ENCODE data around the gene NEK4.
A peak's percentile ranks its signal among the peaks of the same experiment; 100 is the strongest.

The NEK4 gene

DNA sequence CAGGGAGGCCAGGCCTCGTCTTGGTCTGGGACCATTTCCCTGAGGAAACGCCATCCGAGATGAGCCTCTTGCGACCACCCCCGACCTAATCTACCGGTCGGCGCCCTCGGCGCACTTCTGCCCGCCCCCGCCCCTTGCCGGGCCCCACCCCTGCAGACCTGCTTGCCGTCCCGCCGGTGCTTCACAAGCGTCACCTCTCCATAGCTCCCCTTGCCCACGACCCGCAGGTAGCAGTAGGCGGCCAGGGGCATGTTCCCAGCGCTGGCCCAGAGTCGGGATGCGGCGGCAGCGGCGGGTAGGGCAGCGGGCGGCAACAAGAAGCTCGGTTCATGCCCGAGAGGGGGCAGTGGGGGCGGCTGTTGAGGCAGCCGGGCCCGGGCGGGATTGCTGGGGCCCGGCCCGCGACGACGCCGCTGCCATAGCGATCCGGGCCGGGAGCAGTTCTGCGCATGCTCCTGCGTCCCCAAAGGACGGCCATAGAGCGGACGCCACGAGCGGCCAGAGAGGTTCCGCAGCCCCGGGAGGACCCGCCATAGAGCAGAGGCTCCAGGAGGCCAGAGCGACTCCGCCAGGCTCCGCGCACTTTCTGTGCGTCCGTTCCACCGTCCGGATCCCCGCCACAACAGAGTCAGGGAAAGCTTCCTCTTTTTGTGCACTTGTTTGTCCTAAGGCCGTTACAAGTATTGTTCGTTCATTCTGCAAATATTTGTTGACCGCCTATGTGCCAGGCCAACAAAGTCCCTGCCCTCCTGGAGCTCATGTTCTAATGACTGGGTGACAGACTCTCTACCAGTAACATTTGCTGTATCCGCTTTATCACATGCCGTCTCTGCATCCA is at the start of gene NEK4:
TSS of gene NEK4 (minus strand) at position 445 of the 838 bp plus-strand sequence. CDS start at position 251, 194 bp downstream.
- peak; percentile 94 for DNase-seq

GRCh38 chr3:52819936-52820335 is 49.2 kb upstream of the NEK4 start:
- DNase-seq = no peak

GRCh38 chr3:52817860-52818259 is 47.1 kb upstream of the NEK4 start:
- no peak for DNase-seq

DNA sequence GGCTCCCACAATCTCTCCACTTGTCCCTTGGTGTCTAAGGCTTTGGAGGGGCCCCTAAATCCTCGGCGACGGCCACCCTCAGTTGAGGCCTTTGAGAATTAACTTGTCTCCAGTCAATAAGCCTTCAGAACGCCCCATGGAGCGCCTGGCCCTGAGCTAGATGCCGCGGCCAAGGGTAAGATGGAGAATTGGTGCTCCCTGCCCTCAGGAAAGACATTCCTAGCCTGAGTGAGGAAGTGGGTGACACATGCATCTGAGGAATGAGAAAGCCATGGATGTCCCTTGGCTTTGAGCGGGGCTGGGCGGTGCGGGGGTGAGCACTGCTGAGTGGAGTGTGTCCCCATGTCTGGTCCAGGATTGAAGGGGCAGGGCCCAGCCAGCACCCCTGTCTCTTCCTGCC is 46.5 kb upstream of the NEK4 start:
- no peak for DNase-seq

DNA sequence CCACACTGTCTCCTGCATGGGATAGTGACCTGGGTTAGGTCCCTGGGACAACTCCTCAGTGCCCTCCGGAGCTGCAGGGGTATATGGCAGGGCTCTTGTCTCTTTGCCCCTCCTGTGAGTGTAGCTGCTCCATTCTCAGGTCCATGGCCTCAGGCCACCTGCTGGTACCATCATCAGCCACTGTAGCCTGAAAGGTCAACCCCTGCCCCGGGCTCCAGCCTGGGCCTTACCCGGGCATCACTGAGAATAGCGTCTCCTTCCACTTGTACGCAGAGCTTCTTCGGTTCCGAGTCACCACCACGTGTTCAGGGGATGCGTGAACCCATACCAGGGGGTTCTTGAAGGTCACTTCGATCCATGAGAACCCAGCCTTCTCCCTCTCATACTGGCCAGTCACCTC is 45.9 kb upstream of the NEK4 start:
- DNase-seq = no peak

GRCh38 chr3:52816199-52816598 is 45.5 kb upstream of the NEK4 start:
- no peak for DNase-seq

DNA sequence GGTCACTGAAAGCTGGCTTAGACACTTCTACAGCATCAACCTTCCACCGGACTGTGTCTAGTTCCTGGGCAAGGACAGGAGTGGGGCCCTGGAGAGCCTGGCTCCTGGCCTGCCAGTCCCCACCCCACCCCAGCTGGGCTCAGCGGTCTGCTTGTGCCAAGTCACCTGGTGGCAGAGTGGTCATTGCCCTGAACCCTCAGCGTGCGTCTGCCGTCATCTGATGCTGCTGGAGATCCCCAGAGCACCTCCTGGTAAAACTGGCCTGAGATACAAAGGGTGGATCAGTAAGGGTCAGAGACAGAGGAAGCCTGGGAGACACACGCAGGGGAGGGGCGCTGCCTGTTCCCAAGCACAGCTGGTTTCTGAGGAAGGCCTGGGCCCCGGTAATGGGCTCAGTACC is 43.1 kb upstream of the NEK4 start:
- DNase-seq = no peak

DNA sequence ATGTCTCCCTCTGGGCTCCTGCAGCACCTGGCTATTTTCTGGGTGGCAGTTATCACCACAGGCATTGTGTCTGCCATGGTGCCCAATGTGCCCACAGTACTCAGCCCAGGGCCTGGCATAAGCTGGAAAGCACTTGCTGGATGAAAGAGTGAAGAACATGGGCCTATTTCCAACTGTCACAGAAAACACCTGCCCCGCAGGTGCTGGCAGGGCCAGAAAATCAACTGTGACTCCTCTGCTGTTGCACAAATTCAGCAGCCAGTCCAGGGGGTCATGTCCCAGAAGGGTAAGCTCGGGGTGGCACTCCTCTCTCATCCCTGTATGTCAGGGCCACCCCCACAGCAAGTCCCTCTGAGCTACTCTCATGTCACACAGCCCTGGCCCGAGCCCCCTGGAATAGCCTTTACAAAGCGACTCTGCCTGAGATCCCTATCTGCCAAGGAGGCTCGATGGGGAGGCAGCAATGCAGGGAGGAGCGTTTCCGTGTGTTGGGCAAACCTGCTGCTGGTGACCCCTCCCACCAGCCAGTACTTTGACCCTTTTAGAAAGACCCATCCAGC is 40.8 kb upstream of the NEK4 start:
- DNase-seq = no peak

- no peak for DNase-seq
Measured at GRCh38 chr3:52810923-52811322, 40.2 kb upstream of the NEK4 start.

GRCh38 chr3:52809662-52810377 is 39.1 kb upstream of the NEK4 start:
- no peak for DNase-seq

DNA sequence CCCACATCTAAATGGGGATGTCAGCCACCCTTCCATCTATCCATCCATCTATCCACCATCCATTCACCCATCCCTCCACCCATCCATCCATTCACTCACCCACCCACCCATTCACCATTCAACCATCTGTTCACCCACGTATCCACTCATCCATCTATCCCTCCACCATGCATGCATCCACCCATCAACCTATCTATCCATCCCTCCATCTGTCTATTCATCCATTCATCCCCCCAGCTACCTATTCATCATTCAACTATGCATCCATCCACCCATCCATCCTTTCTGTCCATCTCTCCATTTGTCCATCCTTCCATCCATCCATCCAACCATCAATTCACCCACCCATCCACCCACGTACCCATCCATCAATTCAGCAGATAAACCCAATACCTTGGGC is 38.4 kb upstream of the NEK4 start:
- no peak for DNase-seq

GRCh38 chr3:52805270-52806039 is 34.7 kb upstream of the NEK4 start:
- DNase-seq = no peak

DNA sequence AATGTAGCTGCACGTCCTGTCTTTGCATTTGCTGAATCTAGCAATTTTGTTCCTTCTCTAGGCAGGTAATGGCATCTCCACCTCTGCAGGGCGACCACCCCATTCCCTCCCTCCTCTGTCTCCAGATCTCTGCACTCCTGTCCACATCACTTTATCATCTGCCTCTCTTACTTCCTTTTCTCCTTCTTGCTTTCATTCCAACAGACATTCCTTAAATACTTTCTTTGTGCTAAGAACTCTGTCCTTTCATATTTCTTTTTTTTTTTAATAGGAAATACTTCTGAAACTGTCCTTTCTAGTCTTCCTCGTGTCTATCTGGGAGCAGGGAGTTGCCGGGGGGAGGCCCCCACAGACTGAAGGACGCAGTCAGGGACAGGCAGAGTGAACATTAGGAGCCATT is 31.1 kb upstream of the NEK4 start:
- DNase-seq = no peak

- no peak for DNase-seq
Measured at GRCh38 chr3:52800079-52800478, 29.3 kb upstream of the NEK4 start.

DNA sequence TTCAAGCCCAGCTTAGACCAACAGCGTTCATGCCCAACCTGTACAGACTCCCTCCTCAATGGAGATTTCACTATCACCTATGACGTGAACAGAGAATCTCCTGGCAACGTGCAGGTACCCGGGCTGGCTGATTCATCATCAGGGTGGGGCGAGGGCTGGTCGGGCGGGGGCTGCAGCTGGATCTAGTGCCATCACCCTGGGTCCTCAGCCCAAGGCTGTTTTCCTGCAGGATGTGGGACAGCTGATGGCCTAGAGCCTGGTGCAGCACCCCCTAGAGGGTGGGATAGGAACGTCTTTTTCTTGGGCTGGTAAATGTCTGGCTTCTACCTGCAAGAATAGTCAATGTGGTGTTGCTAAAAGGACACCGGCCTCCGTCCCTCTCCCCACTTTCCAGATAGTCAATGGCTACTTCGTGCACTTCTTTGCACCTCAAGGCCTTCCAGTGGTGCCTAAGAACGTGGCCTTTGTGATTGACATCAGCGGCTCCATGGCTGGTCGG is 28.3 kb upstream of the NEK4 start:
- DNase-seq = peak; percentile 41

GRCh38 chr3:52798376-52798977 is 27.7 kb upstream of the NEK4 start:
- DNase-seq = no peak

DNA sequence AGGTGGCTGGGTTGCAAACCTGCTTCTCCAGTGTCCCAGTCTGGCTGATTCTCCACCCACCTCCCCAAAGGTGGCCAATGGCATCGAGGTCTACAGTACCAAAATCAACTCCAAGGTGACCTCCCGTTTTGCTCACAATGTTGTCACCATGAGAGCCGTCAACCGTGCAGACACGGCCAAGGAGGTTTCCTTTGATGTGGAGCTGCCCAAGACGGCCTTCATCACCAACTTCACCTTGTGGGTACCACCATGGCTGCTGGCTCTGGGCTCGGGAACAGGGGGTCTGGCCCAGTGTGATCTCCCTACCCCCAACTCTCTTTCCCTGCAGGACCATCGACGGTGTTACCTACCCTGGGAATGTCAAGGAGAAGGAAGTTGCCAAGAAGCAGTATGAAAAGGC is 25.7 kb upstream of the NEK4 start:
- DNase-seq = no peak

DNA sequence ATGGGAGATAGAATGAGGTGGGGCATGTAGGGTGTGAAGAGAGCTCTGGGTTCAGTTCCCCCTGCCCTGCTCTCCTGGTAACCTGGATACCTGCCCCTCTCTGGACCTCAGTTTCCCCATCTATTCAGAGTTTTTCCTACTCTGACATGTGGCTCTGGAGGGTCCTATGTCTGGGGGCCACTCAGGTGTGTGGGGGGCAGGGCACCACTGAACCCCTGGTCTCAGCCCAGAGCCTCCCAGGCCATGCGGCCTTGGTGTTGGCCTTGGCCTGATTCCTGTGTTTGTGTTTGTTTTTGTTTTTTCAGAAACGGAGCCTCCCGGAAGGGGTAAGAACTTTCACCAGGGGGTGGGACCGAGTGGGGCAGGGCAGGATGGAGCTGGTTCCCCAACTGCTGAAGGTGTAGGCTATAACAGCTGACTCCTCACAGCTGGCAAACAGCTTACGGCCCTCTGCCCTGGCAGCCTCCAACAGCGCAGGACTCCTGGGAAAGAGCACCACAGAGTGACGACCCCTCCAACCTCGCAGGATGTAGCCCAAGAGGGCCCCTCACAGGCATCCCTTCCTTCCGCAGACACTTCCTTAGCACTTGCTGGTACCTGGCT is 24.7 kb upstream of the NEK4 start:
- DNase-seq = no peak

DNA sequence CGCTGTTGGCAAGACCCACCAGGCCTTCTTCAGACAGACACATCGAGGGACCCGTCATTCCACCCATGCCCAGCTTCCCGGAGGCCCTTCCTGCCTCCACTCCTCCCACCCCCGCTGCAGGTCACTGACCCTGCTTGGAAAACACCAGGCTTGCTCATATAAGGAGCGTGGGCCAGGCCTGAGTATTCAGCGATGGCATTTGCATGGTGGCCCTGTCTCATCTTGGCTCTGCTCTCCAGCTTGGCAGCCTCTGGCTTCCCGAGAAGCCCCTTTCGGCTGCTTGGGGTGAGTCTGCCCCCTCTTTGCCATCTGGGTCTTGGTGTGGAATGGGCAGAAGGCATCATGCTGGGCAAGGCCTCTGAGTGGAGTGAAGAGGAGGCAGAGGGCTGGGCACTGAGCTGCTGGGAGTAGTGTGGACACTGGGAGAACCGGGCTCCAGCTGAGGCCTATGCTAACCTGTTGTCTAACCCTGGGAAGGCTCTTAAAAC is 23.9 kb upstream of the NEK4 start, which contains the start of gene ITIH3:
TSS of gene ITIH3 (plus strand) at position 185 of the 488 bp plus-strand sequence. CDS start at position 193, 8 bp downstream.
- DNase-seq = no peak

- DNase-seq = no peak
Measured at GRCh38 chr3:52793702-52794611, 23.2 kb upstream of the NEK4 start.

Data from stimulated activated CD4-positive, alpha-beta T cell treated with anti-CD3 and anti-CD28 coated beads, Interleukin-15, amount 100 ng/mL, for 24 hours (primary cell).